Liver (tissue), 9 donors: ENCODE measurements around the gene ARMCX1. TPM values are rescaled to one million over a fixed set of nuclear protein-coding genes. Genes with fewer than 3 reads are reported as not detected.

Experiments
- DNase-seq: peaks from one replicate; pipeline ENCODE4 v3.0.0-alpha.2; 2017; ENCODE audit warnings: low spot score
- H3K27ac ChIP-seq, 2 donors: one replicate each; pipeline ENCODE4 v1.7.0; 2013; ENCODE audit warnings: inconsistent platforms in 2 of 2, low read length in 2 of 2, control low read depth in 1 of 2, low read depth in 1 of 2, mild to moderate bottlenecking in 1 of 2
- H3K27me3 ChIP-seq, 4 donors: one replicate each; pipeline versions ENCODE4 v1.6.1 to v1.7.0; 2013; ENCODE audit warnings: low read length in 3 of 4, inconsistent platforms in 1 of 4, mild to moderate bottlenecking in 1 of 4, moderate library complexity in 1 of 4; ENCODE audit not compliant: control insufficient read depth in 4 of 4, insufficient read depth in 4 of 4
- H3K36me3 ChIP-seq, 4 donors: one replicate each; pipeline versions ENCODE4 v1.6.1 to v1.7.0; 2013; ENCODE audit warnings: low read length in 3 of 4, mild to moderate bottlenecking in 3 of 4, low read depth in 1 of 4, moderate library complexity in 1 of 4; ENCODE audit not compliant: control insufficient read depth in 4 of 4, insufficient read depth in 3 of 4
- H3K4me1 ChIP-seq, 4 donors: one replicate each; pipeline versions ENCODE4 v1.6.1 to v1.7.0; 2013; ENCODE audit warnings: low read length in 3 of 4, mild to moderate bottlenecking in 3 of 4, moderate library complexity in 1 of 4; ENCODE audit not compliant: control insufficient read depth in 4 of 4, insufficient read depth in 4 of 4
- H3K4me3 ChIP-seq, 3 donors: one replicate each; pipeline versions ENCODE4 v1.6.1 to v1.7.0; 2013; ENCODE audit warnings: low read length in 3 of 3, control low read depth in 1 of 3, low read depth in 1 of 3, mild to moderate bottlenecking in 1 of 3
- H3K9ac ChIP-seq, 2 donors: one replicate each; pipeline ENCODE4 v1.7.0; 2013; ENCODE audit warnings: low read length in 2 of 2, mild to moderate bottlenecking in 2 of 2, moderate library complexity in 2 of 2, control low read depth in 1 of 2, low read depth in 1 of 2
- H3K9me3 ChIP-seq, 4 donors: one replicate each; pipeline versions ENCODE4 v1.6.1 to v1.7.0; 2013; ENCODE audit warnings: low read length in 3 of 4; ENCODE audit not compliant: control insufficient read depth in 4 of 4
- ATF3 ChIP-seq: IDR thresholded peaks from 2 replicates; pipeline ENCODE4 v1.6.1; 2016; ENCODE audit warnings: antibody characterized with exemption
- EGR1 ChIP-seq, 2 donors: IDR thresholded peaks; 2 replicates each; pipeline ENCODE4 v1.6.1; 2016 to 2018; ENCODE audit warnings: antibody characterized with exemption in 2 of 2, low read depth in 2 of 2
- FOXA1 ChIP-seq: IDR thresholded peaks from 2 replicates; pipeline ENCODE4 v1.6.1; 2016; ENCODE audit warnings: antibody characterized with exemption
- FOXA2 ChIP-seq: IDR thresholded peaks from 2 replicates; pipeline ENCODE4 v1.6.1; 2016; ENCODE audit warnings: antibody characterized with exemption
- GABPA ChIP-seq, 2 donors: IDR thresholded peaks in 1 of 2; conservative IDR thresholded peaks in 1 of 2; 2 replicates each; pipeline ENCODE4 v1.6.1; 2016; ENCODE audit warnings: antibody characterized with exemption in 2 of 2, mild to moderate bottlenecking in 1 of 2, moderate library complexity in 1 of 2
- HNF4A ChIP-seq, 2 donors: conservative IDR thresholded peaks; 2 replicates each; pipeline ENCODE4 v1.6.1; 2016; ENCODE audit warnings: antibody characterized with exemption in 2 of 2, mild to moderate bottlenecking in 2 of 2
- HNF4G ChIP-seq: IDR thresholded peaks from 2 replicates; pipeline ENCODE4 v1.6.1; 2016; ENCODE audit warnings: antibody characterized with exemption
- JUND ChIP-seq, 2 donors: IDR thresholded peaks; 2 replicates each; pipeline ENCODE4 v1.6.1; 2016; ENCODE audit warnings: antibody characterized with exemption in 2 of 2
- MAX ChIP-seq: IDR thresholded peaks from 2 replicates; pipeline ENCODE4 v1.6.1; 2016; ENCODE audit warnings: antibody characterized with exemption
- RAD21 ChIP-seq, 2 donors: IDR thresholded peaks; 2 replicates each; pipeline ENCODE4 v1.6.1; 2016; ENCODE audit warnings: antibody characterized with exemption in 2 of 2, mild to moderate bottlenecking in 2 of 2
- REST ChIP-seq: IDR thresholded peaks from 2 replicates; pipeline ENCODE4 v1.6.1; 2016; ENCODE audit warnings: antibody characterized with exemption, mild to moderate bottlenecking
- RXRA ChIP-seq, 2 donors: IDR thresholded peaks; 2 replicates each; pipeline ENCODE4 v1.6.1; 2017 to 2018; ENCODE audit warnings: antibody characterized with exemption in 2 of 2, mild to moderate bottlenecking in 1 of 2
- SP1 ChIP-seq: IDR thresholded peaks from 2 replicates; pipeline ENCODE4 v1.6.1; 2018; ENCODE audit warnings: antibody characterized with exemption, mild to moderate bottlenecking
- WGBS: extraction: QIAGEN DNeasy Blood & Tissue Kit; methylation state at CpG from one replicate; pipeline ENCODE4 v1.1.7; 2013; 5-methylcytosine and 5-hydroxymethylcytosine counted together
- polyA plus RNA-seq, 2 donors: library from polyadenylated mRNA; stranded (reverse) in 1 of 2; unstranded in 1 of 2; fragments of 200-250 nt in 1 of 2; fragments of >200 nt in 1 of 2; fragmentation: Nextera tagmentation in 1 of 2; extraction: Ambion mirVana in 1 of 2; gene quantifications; one replicate each; pipeline versions ENCODE4 v1.2.1 to v1.2.3, GENCODE V29; 2013 to 2015
- total RNA-seq, 2 donors: library from RNA; depleted of rRNA; stranded (reverse); fragments of >200 nt; gene quantifications; one replicate each; pipeline ENCODE4 v1.2.3, GENCODE V29; 2014
- TF ChIP-seq, protein P1 (sequence below): IDR thresholded peaks from 2 replicates; pipeline ENCODE4 v1.6.1; 2016; ENCODE audit warnings: antibody characterized with exemption
- TF ChIP-seq, protein P2 (sequence below): fragments of 150-350 bp; IDR thresholded peaks from 2 replicates; pipeline ENCODE4 v1.5.1; 2017; ENCODE audit warnings: improper control_type of control experiment, low read depth, low read length; ENCODE audit not compliant: missing input control
- donor health status: healthy.
- donor health status: healthy.
- donor health status: healthy.
- donor health status: healthy.
- donor health status: healthy.

Gene ARMCX1
- total and polyA plus RNA-seq, 4 donors = 1.1 to 9.0 (median 2.0) TPM

GRCh38 chrX:101507986-101508385 lies 42.4 kb upstream of the ARMCX1 start:
- Histone ChIP-seq H3K36me3 (peaks cover 0 to 4% (median under 1%) of the 10 kb centered on the region in 4 donors), H3K4me3 (no peak overlapping the region), H3K9me3 (peaks cover 0 to 1% (median 0%) of the 10 kb centered on the region in 4 donors), H3K27me3 (no peaks in the 10 kb centered on the region), H3K9ac (no peak overlapping the region), H3K4me1 (no peaks in the 10 kb centered on the region), H3K27ac (no peak overlapping the region)
- no peak for DNase-seq
- TF ChIP-seq JUND (IDR thresholded peaks at IDR 0.05) (no peak), ATF3 (no peak), HNF4A (conservative IDR thresholded peaks at IDR 0.05) (no peak), REST (no peak), EGR1 (IDR thresholded peaks at IDR 0.05; ENCODE audit: low read depth in 2 of 2) (no peak), GABPA (IDR thresholded peaks at IDR 0.05 in 1 of 2, conservative IDR thresholded peaks at IDR 0.05 in 1 of 2) (no peak), FOXA2 (no peak), RAD21 (IDR thresholded peaks at IDR 0.05) (no peak), HNF4G (no peak), MAX (no peak), FOXA1 (no peak)
- TF ChIP-seq, protein P1, sequence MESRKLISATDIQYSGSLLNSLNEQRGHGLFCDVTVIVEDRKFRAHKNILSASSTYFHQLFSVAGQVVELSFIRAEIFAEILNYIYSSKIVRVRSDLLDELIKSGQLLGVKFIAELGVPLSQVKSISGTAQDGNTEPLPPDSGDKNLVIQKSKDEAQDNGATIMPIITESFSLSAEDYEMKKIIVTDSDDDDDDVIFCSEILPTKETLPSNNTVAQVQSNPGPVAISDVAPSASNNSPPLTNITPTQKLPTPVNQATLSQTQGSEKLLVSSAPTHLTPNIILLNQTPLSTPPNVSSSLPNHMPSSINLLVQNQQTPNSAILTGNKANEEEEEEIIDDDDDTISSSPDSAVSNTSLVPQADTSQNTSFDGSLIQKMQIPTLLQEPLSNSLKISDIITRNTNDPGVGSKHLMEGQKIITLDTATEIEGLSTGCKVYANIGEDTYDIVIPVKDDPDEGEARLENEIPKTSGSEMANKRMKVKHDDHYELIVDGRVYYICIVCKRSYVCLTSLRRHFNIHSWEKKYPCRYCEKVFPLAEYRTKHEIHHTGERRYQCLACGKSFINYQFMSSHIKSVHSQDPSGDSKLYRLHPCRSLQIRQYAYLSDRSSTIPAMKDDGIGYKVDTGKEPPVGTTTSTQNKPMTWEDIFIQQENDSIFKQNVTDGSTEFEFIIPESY = no peak
- TF ChIP-seq, protein P2, sequence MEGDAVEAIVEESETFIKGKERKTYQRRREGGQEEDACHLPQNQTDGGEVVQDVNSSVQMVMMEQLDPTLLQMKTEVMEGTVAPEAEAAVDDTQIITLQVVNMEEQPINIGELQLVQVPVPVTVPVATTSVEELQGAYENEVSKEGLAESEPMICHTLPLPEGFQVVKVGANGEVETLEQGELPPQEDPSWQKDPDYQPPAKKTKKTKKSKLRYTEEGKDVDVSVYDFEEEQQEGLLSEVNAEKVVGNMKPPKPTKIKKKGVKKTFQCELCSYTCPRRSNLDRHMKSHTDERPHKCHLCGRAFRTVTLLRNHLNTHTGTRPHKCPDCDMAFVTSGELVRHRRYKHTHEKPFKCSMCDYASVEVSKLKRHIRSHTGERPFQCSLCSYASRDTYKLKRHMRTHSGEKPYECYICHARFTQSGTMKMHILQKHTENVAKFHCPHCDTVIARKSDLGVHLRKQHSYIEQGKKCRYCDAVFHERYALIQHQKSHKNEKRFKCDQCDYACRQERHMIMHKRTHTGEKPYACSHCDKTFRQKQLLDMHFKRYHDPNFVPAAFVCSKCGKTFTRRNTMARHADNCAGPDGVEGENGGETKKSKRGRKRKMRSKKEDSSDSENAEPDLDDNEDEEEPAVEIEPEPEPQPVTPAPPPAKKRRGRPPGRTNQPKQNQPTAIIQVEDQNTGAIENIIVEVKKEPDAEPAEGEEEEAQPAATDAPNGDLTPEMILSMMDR = no peak
- 93% methylated on average over 4 of the region's 4 CpGs for WGBS

GRCh38 chrX:101530944-101531343 lies 19.4 kb upstream of the ARMCX1 start:
- TF ChIP-seq, protein P1 = no peak
- TF ChIP-seq JUND (IDR thresholded peaks at IDR 0.05) (no peak), RAD21 (IDR thresholded peaks at IDR 0.05) (no peak), ATF3 (no peak), EGR1 (IDR thresholded peaks at IDR 0.05; ENCODE audit: low read depth in 2 of 2) (no peak), RXRA (IDR thresholded peaks at IDR 0.05) (no peak), SP1 (no peak), HNF4A (conservative IDR thresholded peaks at IDR 0.05) (no peak), HNF4G (no peak), MAX (no peak), GABPA (IDR thresholded peaks at IDR 0.05 in 1 of 2, conservative IDR thresholded peaks at IDR 0.05 in 1 of 2) (no peak)
- TF ChIP-seq, protein P2 = no peak
- no peaks in the 10 kb centered on the region for H3K36me3 ChIP-seq
- WGBS = 80% methylated on average over 2 of the region's 2 CpGs
- no peaks in the 10 kb centered on the region for H3K4me1 ChIP-seq
- H3K27ac ChIP-seq = no peak overlapping the region
- no peaks in the 10 kb centered on the region for H3K27me3 ChIP-seq
- no peak overlapping the region for H3K4me3 ChIP-seq
- no peak for DNase-seq
- no peak overlapping the region for H3K9ac ChIP-seq
- H3K9me3 ChIP-seq = no peaks in the 10 kb centered on the region
